HFF-Myc (cell line): ENCODE data around the gene GUCD1.
"Not testable (repeated sequence)": the region's sequence is repeated elsewhere in the genome, so short reads cannot be mapped to it uniquely, and the experiment has no call there.

ENCODE experiments used
- DNase-seq: peaks from one replicate; pipeline ENCODE4 v3.0.0-alpha.2; 2011; ENCODE audit warnings: low read depth; ENCODE audit errors: extremely low read depth
- H3K4me3 ChIP-seq: replicated peaks from 2 replicates; pipeline ENCODE4 v1.5.1; 2011; ENCODE audit warnings: low read depth, mild to moderate bottlenecking, control low read depth, low read length
- TF ChIP-seq, protein P1 (sequence below): IDR thresholded peaks from 2 replicates; pipeline ENCODE4 v1.5.1; 2012; ENCODE audit warnings: mild to moderate bottlenecking, low read depth, low read length, control low read depth; ENCODE audit errors: missing control alignments

The GUCD1 gene

DNA sequence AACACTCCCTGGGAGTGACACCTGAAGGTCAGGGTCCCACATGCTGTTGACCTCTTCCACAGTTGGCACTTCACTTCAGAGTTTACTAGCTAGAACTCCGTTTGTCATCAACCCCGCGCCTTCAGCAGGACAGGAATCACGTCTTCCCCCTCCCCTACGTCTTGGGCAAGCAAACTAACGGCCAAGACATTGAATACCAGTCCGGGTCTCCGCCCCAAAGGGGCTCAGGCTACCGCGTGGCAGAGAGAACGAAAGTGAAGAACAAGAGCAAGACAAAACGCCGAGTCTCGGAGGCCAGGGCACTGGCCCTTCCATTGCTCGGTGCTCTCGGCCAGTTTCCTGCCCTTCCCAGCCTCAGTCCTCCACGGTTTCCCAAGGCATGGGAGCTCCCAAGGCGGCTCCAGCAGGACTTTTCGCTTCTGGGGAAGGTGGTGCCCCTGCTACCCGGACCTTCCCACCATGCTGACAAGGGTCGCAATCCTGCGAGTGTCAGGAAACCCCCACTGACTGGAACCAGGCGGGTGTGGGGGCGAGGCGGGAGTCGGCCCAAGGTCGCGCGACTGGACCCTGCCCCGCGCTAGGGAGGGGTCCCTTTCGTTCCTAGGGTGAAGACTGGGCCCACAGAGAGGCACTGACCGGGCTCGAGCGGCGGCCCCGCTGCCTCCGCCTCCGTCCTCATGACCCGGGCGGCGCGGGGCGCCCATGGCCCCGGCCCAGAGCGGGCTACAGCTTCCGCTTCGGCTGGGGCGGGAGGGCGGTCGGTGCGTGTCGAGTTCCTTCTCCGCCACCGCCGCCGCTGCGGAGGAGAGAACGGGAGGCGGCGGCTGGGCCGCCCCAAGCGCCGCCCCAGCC lies at the start of gene GUCD1:
Gene GUCD1, minus strand, starts transcription at position 826 of the 852 bp plus-strand sequence. Its CDS starts 147 bp downstream, at position 679.
- no peak for DNase-seq
- peak within 1 kb of the TSS; percentile 87 for H3K4me3 ChIP-seq
- TF ChIP-seq, protein P1, sequence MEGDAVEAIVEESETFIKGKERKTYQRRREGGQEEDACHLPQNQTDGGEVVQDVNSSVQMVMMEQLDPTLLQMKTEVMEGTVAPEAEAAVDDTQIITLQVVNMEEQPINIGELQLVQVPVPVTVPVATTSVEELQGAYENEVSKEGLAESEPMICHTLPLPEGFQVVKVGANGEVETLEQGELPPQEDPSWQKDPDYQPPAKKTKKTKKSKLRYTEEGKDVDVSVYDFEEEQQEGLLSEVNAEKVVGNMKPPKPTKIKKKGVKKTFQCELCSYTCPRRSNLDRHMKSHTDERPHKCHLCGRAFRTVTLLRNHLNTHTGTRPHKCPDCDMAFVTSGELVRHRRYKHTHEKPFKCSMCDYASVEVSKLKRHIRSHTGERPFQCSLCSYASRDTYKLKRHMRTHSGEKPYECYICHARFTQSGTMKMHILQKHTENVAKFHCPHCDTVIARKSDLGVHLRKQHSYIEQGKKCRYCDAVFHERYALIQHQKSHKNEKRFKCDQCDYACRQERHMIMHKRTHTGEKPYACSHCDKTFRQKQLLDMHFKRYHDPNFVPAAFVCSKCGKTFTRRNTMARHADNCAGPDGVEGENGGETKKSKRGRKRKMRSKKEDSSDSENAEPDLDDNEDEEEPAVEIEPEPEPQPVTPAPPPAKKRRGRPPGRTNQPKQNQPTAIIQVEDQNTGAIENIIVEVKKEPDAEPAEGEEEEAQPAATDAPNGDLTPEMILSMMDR, result no peak

DNA sequence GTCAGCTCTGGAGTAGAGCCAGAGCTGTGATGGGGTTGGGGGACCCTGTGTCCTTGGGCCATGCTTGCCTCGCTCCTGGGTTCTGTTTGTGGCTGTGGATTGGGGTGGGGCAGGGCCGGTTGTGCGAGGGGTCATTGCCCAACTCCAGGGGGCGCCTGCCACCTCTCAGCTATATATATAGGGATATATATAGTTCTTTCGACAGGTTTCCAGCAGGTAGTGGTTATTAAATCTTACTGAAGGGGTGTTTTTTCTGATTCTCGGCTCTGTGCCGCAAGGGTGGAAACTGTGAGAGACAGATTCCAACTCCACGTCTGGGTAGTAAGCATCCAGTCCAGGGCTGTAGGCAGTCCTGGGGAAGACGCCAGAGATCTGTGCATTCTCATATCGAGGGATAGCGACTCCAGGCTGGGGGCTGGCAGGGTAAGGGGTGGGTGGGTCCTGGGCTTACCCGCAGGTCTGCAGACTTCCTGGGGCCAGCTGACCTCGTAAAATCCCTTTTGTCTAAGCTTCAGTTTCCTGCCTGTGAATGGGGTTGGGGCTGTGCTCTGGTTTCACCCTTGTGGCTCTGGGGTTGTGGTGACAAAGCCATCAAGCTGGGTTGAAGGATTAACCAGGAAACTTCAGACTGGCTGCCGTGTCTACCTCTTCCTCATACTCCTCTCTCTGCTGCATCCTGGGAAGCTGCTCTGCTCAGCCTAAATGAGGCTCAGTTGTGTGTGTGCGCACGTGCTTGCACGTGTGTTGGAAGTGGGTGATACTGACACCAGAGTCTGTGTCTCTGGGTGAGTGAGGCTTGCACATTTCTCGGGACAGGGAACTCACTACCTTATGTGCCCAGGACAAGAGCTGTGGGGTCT lies 49.1 kb upstream of the GUCD1 start:
- DNase-seq, H3K4me3 ChIP-seq: not testable (repeated sequence)
- TF ChIP-seq, protein P1, result peak; percentile 8

DNA sequence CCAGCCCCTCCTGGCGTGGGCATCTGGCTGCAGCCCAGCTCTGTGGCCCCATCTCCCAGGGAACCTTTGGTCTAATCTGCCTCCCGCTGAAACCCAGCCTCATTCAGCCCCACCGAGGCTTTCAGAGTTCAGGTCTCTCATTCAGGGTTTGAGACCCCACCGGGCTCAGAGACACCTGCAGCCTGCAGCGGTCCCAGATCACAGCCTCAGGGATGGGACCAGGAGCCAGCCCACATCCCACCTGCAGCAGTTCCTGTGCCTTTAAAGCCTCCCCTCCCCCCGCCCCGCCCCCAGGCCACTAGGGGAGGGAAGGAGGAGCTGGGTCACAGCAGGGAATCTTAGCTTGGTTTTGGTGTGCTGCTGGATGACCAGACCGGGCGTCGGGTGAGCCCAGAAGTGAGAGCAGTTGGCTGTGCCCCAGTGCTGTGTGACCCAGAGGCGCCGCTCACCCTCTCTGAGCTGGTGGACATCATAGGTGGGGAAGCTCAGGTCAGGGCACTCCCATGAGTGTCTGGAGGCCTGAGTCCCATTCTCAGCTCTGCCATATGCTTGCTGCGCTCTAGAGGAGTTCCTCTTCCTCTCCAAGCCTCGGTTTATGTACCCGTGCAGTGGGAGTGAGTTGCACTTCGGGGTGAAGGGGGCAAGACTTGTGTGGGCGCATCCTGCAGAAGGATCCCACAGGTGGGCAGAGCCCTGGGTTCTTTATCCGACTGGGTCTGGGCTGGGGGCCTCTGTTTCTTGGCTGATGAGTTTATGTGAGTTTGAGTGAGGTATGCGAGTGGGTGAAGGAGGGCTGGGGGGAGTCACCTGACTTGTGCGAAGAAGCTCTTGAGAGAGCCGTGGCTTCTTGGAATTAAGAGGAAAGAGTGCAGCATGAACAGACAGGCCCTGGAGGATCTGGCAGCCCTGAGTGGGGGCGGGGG lies 48.2 kb upstream of the GUCD1 start, which contains the start of gene GGT1:
Gene GGT1, plus strand, starts transcription at position 347 of the 923 bp plus-strand sequence. CDS start 7,889 bp downstream, outside the sequence.
- not testable (repeated sequence) for DNase-seq, H3K4me3 ChIP-seq

DNA sequence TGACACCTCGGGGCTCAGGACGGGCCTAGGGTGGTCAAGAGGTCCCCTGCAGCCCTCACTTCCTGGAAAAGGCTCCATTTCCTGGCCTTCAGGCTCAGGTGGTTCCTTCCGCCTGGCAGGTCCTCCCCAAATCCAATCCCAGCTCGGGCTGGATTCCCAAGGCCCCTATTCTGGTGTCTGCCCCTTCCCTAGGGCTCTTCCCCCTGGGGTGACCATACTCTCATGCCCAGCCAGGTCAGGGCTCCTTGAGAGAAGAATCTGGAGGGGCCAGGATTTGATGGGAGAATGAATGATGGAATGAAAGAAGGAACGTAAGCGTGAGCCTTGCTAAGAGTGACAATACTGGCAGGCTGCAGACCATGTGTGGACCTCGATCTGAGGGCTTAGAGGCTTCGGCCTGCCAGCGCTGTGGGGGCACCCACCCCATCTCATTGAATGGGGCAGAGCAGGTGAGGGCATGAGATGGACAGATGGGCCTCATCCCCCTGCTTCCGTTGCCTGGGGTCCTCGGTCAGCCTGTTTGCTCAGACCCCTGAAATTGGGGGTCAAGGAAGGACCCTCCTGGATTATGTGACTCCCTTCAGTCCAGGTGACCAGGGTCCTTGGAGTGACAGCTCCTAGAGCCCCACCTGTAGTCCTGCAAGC lies 47.3 kb upstream of the GUCD1 start:
- not testable (repeated sequence) for H3K4me3 ChIP-seq, DNase-seq

DNA sequence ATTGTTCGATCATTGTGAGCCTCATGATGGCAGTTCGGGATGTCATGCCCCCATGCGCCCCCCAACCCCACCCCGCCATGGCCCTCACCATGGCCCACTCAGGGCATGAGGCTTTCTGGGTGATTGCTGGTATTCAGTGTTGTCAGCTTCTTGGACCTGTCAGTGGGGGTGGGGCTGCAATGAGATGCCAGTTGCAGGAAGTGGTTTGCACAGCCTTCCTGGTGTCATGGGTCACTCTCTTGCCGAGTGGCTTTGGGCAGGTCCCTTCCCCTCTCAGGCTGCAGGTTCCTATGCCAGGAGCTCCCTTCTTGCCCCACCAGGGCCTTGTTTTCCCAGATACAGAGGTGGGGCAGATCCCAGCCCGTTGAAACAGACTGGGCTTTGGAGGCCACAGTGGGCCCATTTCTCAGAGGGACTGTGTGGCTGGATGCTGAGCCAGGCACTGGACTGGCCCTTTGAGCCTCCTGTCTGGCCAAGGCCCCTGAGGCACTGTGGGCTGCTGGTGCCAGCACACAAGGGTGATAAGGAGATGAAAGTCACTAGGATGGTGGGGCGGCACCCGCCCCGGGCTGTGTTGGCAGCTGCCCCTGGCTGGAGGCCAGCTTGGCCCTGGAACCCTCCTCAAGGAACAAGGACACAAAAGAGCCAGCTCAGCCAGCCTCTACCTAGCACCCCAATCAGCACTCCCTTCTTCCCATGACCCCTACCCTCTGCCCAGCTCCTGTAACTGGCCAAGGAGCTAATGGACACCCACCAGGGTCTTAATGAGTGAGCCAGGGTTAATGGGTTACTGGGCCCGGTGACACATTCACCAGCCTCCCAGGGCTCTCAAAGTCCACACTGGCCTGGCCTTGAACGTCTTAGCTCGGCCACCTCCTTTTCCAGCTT lies 46.5 kb upstream of the GUCD1 start:
- H3K4me3 ChIP-seq, result no peak overlapping the region
- DNase-seq, result no peak
- TF ChIP-seq, protein P1, result no peak

DNA sequence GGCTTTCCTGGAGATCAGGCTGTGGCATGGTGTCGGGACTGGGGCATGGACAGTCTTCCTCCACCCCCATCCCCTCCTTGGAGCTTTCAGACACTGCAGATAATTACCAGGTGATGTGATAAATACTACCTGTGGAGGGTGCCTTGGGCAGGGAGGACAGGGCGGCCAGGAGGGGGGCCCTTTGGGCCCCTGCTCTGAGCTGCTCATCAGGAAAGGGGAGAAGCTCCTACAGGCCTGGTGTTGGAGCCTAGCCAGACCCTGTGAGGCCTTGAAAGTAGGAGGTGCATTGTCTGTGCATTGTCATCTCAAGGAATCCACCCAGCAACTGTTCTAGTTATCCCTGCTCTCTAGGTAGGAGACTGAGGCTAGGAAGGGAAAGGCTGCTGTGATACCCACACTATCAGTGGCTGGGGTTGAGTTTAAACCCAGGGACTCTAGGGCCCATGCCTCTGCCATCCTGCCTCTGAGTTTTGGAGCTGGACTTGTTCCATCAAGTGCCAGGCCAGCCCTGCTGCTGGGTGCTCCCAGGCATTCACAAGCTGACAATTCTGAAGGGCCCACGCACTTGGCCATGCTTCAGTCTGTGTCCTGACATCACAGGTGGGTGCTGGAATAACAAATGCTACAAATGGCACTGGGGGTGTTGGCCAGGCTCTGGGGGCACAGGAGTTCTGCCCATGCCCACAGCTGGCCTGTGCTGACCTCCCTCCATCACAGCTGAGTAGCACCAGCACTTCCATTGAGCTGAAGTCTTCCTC lies 45.2 kb upstream of the GUCD1 start:
- not testable (repeated sequence) for H3K4me3 ChIP-seq, DNase-seq

DNA sequence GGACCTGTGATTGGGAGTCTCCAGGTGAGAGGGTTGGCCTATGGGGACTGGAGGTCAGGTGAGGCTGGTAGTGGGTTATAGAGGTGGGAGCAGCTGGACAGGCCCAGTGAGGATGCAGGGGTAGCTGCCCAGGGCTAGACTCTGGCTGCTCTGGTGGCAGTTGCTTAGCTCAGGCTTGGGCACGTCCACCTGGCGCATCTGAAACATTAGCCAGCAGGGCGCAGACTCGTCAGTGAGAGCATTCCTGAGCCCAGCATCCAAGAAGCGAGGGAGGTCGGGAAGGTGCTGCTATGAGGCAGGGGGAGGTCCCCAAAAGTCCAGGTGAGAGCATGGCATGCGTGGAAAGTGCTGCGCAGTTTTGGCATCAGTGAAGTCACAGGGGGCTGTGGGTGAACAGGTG lies 44.6 kb upstream of the GUCD1 start:
- TF ChIP-seq, protein P1, result no peak
- no peak for DNase-seq
- H3K4me3 ChIP-seq, result no peak overlapping the region

DNA sequence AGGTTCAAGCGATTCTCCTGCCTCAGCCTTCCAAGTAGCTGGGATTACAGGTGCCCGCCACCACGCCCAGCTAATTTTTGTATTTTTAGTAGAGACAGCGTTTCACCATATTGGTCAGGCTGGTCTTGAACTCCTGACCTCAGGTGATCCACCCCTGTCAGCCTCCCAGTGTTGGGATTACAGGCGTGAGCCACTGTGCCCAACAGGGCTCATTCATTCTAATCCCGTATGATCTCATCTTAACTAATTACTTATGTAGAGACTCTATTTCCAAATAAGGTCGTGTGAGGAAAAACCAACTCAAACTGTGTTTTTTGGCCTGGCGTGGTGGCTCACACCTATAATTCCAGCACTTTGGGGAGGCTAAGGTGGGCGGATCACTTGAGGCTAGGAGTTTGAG lies 42.1 kb upstream of the GUCD1 start:
- H3K4me3 ChIP-seq, DNase-seq: not testable (repeated sequence)
